Liver (tissue), 9 donors: Measurements from ENCODE around the gene GPD1L. TPM values are rescaled to one million over a fixed set of nuclear protein-coding genes. Genes with fewer than 3 reads are reported as not detected.

Experiments used
- DNase-seq: peaks from one replicate; pipeline ENCODE4 v3.0.0-alpha.2; 2017; ENCODE audit warnings: low spot score
- H3K27ac ChIP-seq, 2 donors: one replicate each; pipeline ENCODE4 v1.7.0; 2013; ENCODE audit warnings: inconsistent platforms in 2 of 2, low read length in 2 of 2, control low read depth in 1 of 2, low read depth in 1 of 2, mild to moderate bottlenecking in 1 of 2
- H3K27me3 ChIP-seq, 4 donors: one replicate each; pipeline versions ENCODE4 v1.6.1 to v1.7.0; 2013; ENCODE audit warnings: low read length in 3 of 4, inconsistent platforms in 1 of 4, mild to moderate bottlenecking in 1 of 4, moderate library complexity in 1 of 4; ENCODE audit not compliant: control insufficient read depth in 4 of 4, insufficient read depth in 4 of 4
- H3K36me3 ChIP-seq, 4 donors: one replicate each; pipeline versions ENCODE4 v1.6.1 to v1.7.0; 2013; ENCODE audit warnings: low read length in 3 of 4, mild to moderate bottlenecking in 3 of 4, low read depth in 1 of 4, moderate library complexity in 1 of 4; ENCODE audit not compliant: control insufficient read depth in 4 of 4, insufficient read depth in 3 of 4
- H3K4me1 ChIP-seq, 4 donors: one replicate each; pipeline versions ENCODE4 v1.6.1 to v1.7.0; 2013; ENCODE audit warnings: low read length in 3 of 4, mild to moderate bottlenecking in 3 of 4, moderate library complexity in 1 of 4; ENCODE audit not compliant: control insufficient read depth in 4 of 4, insufficient read depth in 4 of 4
- H3K4me3 ChIP-seq, 3 donors: one replicate each; pipeline versions ENCODE4 v1.6.1 to v1.7.0; 2013; ENCODE audit warnings: low read length in 3 of 3, control low read depth in 1 of 3, low read depth in 1 of 3, mild to moderate bottlenecking in 1 of 3
- H3K9ac ChIP-seq, 2 donors: one replicate each; pipeline ENCODE4 v1.7.0; 2013; ENCODE audit warnings: low read length in 2 of 2, mild to moderate bottlenecking in 2 of 2, moderate library complexity in 2 of 2, control low read depth in 1 of 2, low read depth in 1 of 2
- H3K9me3 ChIP-seq, 4 donors: one replicate each; pipeline versions ENCODE4 v1.6.1 to v1.7.0; 2013; ENCODE audit warnings: low read length in 3 of 4; ENCODE audit not compliant: control insufficient read depth in 4 of 4
- ATF3 ChIP-seq: IDR thresholded peaks from 2 replicates; pipeline ENCODE4 v1.6.1; 2016; ENCODE audit warnings: antibody characterized with exemption
- CTCF ChIP-seq: fragments of 150-350 bp; IDR thresholded peaks from 2 replicates; pipeline ENCODE4 v1.5.1; 2017; ENCODE audit warnings: improper control_type of control experiment, low read depth, low read length; ENCODE audit not compliant: missing input control
- EGR1 ChIP-seq, 2 donors: IDR thresholded peaks; 2 replicates each; pipeline ENCODE4 v1.6.1; 2016 to 2018; ENCODE audit warnings: antibody characterized with exemption in 2 of 2, low read depth in 2 of 2
- FOXA1 ChIP-seq: IDR thresholded peaks from 2 replicates; pipeline ENCODE4 v1.6.1; 2016; ENCODE audit warnings: antibody characterized with exemption
- FOXA2 ChIP-seq: IDR thresholded peaks from 2 replicates; pipeline ENCODE4 v1.6.1; 2016; ENCODE audit warnings: antibody characterized with exemption
- GABPA ChIP-seq, 2 donors: IDR thresholded peaks in 1 of 2; conservative IDR thresholded peaks in 1 of 2; 2 replicates each; pipeline ENCODE4 v1.6.1; 2016; ENCODE audit warnings: antibody characterized with exemption in 2 of 2, mild to moderate bottlenecking in 1 of 2, moderate library complexity in 1 of 2
- HNF4A ChIP-seq, 2 donors: conservative IDR thresholded peaks; 2 replicates each; pipeline ENCODE4 v1.6.1; 2016; ENCODE audit warnings: antibody characterized with exemption in 2 of 2, mild to moderate bottlenecking in 2 of 2
- HNF4G ChIP-seq: IDR thresholded peaks from 2 replicates; pipeline ENCODE4 v1.6.1; 2016; ENCODE audit warnings: antibody characterized with exemption
- JUND ChIP-seq, 2 donors: IDR thresholded peaks; 2 replicates each; pipeline ENCODE4 v1.6.1; 2016; ENCODE audit warnings: antibody characterized with exemption in 2 of 2
- MAX ChIP-seq: IDR thresholded peaks from 2 replicates; pipeline ENCODE4 v1.6.1; 2016; ENCODE audit warnings: antibody characterized with exemption
- NR2F2 ChIP-seq: IDR thresholded peaks from 2 replicates; pipeline ENCODE4 v1.6.1; 2016; ENCODE audit warnings: antibody characterized with exemption
- RAD21 ChIP-seq, 2 donors: IDR thresholded peaks; 2 replicates each; pipeline ENCODE4 v1.6.1; 2016; ENCODE audit warnings: antibody characterized with exemption in 2 of 2, mild to moderate bottlenecking in 2 of 2
- REST ChIP-seq: IDR thresholded peaks from 2 replicates; pipeline ENCODE4 v1.6.1; 2016; ENCODE audit warnings: antibody characterized with exemption, mild to moderate bottlenecking
- RXRA ChIP-seq, 2 donors: IDR thresholded peaks; 2 replicates each; pipeline ENCODE4 v1.6.1; 2017 to 2018; ENCODE audit warnings: antibody characterized with exemption in 2 of 2, mild to moderate bottlenecking in 1 of 2
- SP1 ChIP-seq: IDR thresholded peaks from 2 replicates; pipeline ENCODE4 v1.6.1; 2018; ENCODE audit warnings: antibody characterized with exemption, mild to moderate bottlenecking
- TAF1 ChIP-seq: conservative IDR thresholded peaks from 2 replicates; pipeline ENCODE4 v1.6.1; 2016; ENCODE audit warnings: antibody characterized with exemption, mild to moderate bottlenecking
- YY1 ChIP-seq: IDR thresholded peaks from 2 replicates; pipeline ENCODE4 v1.6.1; 2016; ENCODE audit warnings: antibody characterized with exemption, mild to moderate bottlenecking
- ZBTB33 ChIP-seq: IDR thresholded peaks from 2 replicates; pipeline ENCODE4 v1.6.1; 2016; ENCODE audit warnings: antibody characterized with exemption
- WGBS: extraction: QIAGEN DNeasy Blood & Tissue Kit; methylation state at CpG from one replicate; pipeline ENCODE4 v1.1.7; 2013; 5-methylcytosine and 5-hydroxymethylcytosine counted together
- polyA plus RNA-seq, 2 donors: library from polyadenylated mRNA; stranded (reverse) in 1 of 2; unstranded in 1 of 2; fragments of 200-250 nt in 1 of 2; fragments of >200 nt in 1 of 2; fragmentation: Nextera tagmentation in 1 of 2; extraction: Ambion mirVana in 1 of 2; gene quantifications; one replicate each; pipeline versions ENCODE4 v1.2.1 to v1.2.3, GENCODE V29; 2013 to 2015
- total RNA-seq, 2 donors: library from RNA; depleted of rRNA; stranded (reverse); fragments of >200 nt; gene quantifications; one replicate each; pipeline ENCODE4 v1.2.3, GENCODE V29; 2014
- donor health status: healthy.
- donor health status: healthy.
- donor health status: healthy.
- donor health status: healthy.
- donor health status: healthy.

GPD1L gene
- total and polyA plus RNA-seq, 4 donors: 1.4 to 5.0 (median 3.1) TPM

- H3K4me1 ChIP-seq: peaks cover 1 to 18% (median 11%) of the 10 kb centered on the region in 4 donors
- H3K27me3 ChIP-seq: no peaks in the 10 kb centered on the region
- no peak for TF ChIP-seq REST
- no peak overlapping the region for H3K27ac ChIP-seq
- H3K9me3 ChIP-seq: no peaks in the 10 kb centered on the region
- no peaks in the 10 kb centered on the region for H3K36me3 ChIP-seq
- WGBS: 92% methylated on average over 6 of the region's 6 CpGs
- H3K4me3 ChIP-seq: no peak overlapping the region
- no peak for DNase-seq
- no peak overlapping the region for H3K9ac ChIP-seq
Measured at GRCh38 chr3:32181796-32182195, 75.4 kb downstream of the GPD1L start.

GRCh38 chr3:32184187-32184730 is 77.8 kb downstream of the GPD1L start:
- Histone ChIP-seq H3K9me3 (no peaks in the 10 kb centered on the region), H3K4me1 (peaks cover 0 to 10% (median 3%) of the 10 kb centered on the region in 4 donors), H3K27ac (no peak overlapping the region), H3K4me3 (no peak overlapping the region), H3K36me3 (no peaks in the 10 kb centered on the region), H3K9ac (no peak overlapping the region), H3K27me3 (no peaks in the 10 kb centered on the region)
- no peak for DNase-seq
- 91% methylated on average over 3 of the region's 3 CpGs for WGBS
- TF ChIP-seq ATF3: no peak
- no peak for TF ChIP-seq NR2F2
- TF ChIP-seq FOXA1: no peak
- TF ChIP-seq REST: no peak
- TF ChIP-seq MAX: no peak
- TF ChIP-seq EGR1 (IDR thresholded peaks at IDR 0.05; ENCODE audit: low read depth in 2 of 2): no peak
- TF ChIP-seq RAD21 (IDR thresholded peaks at IDR 0.05): no peak
- TF ChIP-seq RXRA (IDR thresholded peaks at IDR 0.05): no peak
- TF ChIP-seq SP1: no peak
- TF ChIP-seq HNF4G: no peak
- no peak for TF ChIP-seq YY1
- no peak for TF ChIP-seq JUND (IDR thresholded peaks at IDR 0.05)
- TF ChIP-seq FOXA2: no peak
- no peak for TF ChIP-seq HNF4A (conservative IDR thresholded peaks at IDR 0.05)
- TF ChIP-seq TAF1: no peak
- TF ChIP-seq CTCF: no peak
- TF ChIP-seq GABPA (IDR thresholded peaks at IDR 0.05 in 1 of 2, conservative IDR thresholded peaks at IDR 0.05 in 1 of 2): no peak
- no peak for TF ChIP-seq ZBTB33
